Body of pancreas (tissue), 4 donors: Measurements from ENCODE around the gene UBE2E1. TPM values are rescaled to one million over a fixed set of nuclear protein-coding genes. Genes with fewer than 3 reads are reported as not detected.

Experiments
- ATAC-seq: fragments of 150-250 bp; one replicate; pipeline ENCODE4 v1.9.1; 2016
- DNase-seq, 4 donors: peaks; one replicate each; pipeline ENCODE4 v3.0.0-alpha.2; 2019
- H3K27ac ChIP-seq, 4 donors: fragments of 200-600 bp; sonication (generic); 1 replicate in 3 of 4; 2 replicates in 1 of 4; pipeline versions ENCODE4 v1.5.1 to v1.6.1; 2016 to 2019; ENCODE audit warnings: mild to moderate bottlenecking in 1 of 4, mixed read lengths in 1 of 4, moderate library complexity in 1 of 4
- H3K27me3 ChIP-seq, 2 donors: fragments of 200-600 bp; sonication (generic); one replicate each; pipeline ENCODE4 v1.6.0; 2016; ENCODE audit warnings: mild to moderate bottlenecking in 1 of 2
- H3K36me3 ChIP-seq, 2 donors: fragments of 200-600 bp; sonication (generic); replicated peaks in 1 of 2; 2 replicates each; pipeline ENCODE4 v1.5.1; 2016; ENCODE audit warnings: low read depth in 2 of 2; ENCODE audit not compliant: insufficient read depth in 1 of 2
- H3K4me1 ChIP-seq: fragments of 200-600 bp; sonication (generic); one replicate; pipeline ENCODE4 v1.6.0; 2016
- H3K4me3 ChIP-seq, 2 donors: fragments of 200-600 bp; sonication (generic); 1 replicate in 1 of 2; 2 replicates in 1 of 2; pipeline ENCODE4 v1.5.1; 2016 to 2019
- H3K9me3 ChIP-seq, 3 donors: fragments of 200-600 bp; sonication (generic); 1 replicate in 2 of 3; 2 replicates in 1 of 3; pipeline ENCODE4 v1.5.1; 2016
- CTCF ChIP-seq, 7 experiments: fragments of 450-650 bp in 4 of 7; fragments of 200-600 bp in 3 of 7; sonication (generic) in 3 of 7; IDR thresholded peaks; one replicate each; pipeline ENCODE4 v1.5.1; 2016 to 2019; ENCODE audit warnings: antibody characterized with exemption in 7 of 7
- POLR2A ChIP-seq, 3 donors: fragments of 450-650 bp; IDR thresholded peaks; one replicate each; pipeline ENCODE4 v1.6.1; 2016; ENCODE audit warnings: antibody characterized with exemption in 3 of 3, mild to moderate bottlenecking in 2 of 3
- WGBS, 2 donors: methylation state at CpG; one replicate each; pipeline ENCODE4 v1.1.5; 2017; 5-methylcytosine and 5-hydroxymethylcytosine counted together
- intact Hi-C: fragments of 100-400 bp; cut with DNase I; formaldehyde crosslinking; loops from one replicate; pipeline ENCODE4 v1.15.1; 2023
- total RNA-seq, 2 donors: library from RNA; depleted of rRNA; stranded (reverse); fragments of >200 nt; gene quantifications; one replicate each; pipeline ENCODE4 v1.1.0, GENCODE V29; 2016

UBE2E1 gene
- total RNA-seq, 2 donors from 2014 or later: 21.1 to 30.9 TPM

GRCh38 chr3:23809840-23810342, 4.1 kb downstream of the UBE2E1 start:
- Histone ChIP-seq H3K9me3 (no peaks in the 10 kb centered on the region), H3K4me1 (peaks cover 23% of the 10 kb centered on the region), H3K4me3 (peak overlapping the region in 1 of 2 donors; percentile 8), H3K36me3 (no peaks in the 10 kb centered on the region), H3K27me3 (no peaks in the 10 kb centered on the region), H3K27ac (peak overlapping the region; percentile 74 to 85 (median 80))
- no peak for ATAC-seq
- intact Hi-C loops: no loop called here
- 59 to 75% methylated on average over 13 of the region's 13 CpGs for WGBS, 2 donors
- DNase-seq: no peak
- TF ChIP-seq POLR2A (IDR thresholded peaks at IDR 0.05): no peak
- TF ChIP-seq CTCF (IDR thresholded peaks at IDR 0.05): no peak

DNA sequence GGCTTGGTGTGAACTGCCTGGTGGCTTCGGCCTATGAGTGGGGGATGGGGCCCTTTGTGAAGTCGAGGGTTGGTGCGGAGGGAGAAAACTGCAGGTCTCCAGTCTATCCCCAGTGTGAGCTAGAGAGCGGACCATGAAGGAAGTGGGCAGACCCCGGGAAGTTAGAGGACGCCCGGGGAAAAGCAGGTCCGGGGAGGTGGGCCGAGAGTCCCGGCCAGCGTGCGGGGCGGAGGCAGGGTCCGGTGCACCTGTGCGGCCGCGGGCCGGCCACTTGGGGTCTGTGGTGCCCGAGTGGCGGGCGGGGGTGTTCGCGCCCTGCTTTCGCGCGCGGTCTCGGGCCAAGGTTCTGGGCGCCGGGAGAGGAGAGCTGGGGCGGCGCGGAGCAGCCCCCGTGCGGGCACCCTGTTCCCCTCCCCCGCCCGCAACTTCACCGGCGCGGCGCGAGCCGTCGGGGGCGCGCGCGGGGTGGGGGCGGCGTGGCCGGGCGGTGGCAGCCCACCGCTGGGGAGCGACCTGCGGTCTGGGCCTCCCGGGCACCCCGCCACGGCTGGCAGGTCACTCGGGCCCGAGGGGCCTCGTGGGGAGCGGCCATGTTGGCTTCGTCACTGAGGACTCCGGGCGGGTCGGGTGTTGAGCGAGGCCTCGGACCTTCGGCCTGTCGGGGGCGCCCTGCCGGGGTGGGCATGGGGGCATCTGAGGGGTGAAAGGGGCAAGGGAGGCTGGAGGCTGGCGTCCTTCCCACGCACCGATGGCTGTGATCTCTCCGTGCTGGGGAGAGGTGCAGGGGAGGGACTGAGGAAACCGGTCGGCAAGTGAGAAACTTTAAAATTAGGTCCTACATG, 4.8 kb downstream of the UBE2E1 start:
- TF ChIP-seq POLR2A (IDR thresholded peaks at IDR 0.05) (peak in 2 of 3 donors; percentile 32 to 35), CTCF (IDR thresholded peaks at IDR 0.05) (peak in 1 of 7 experiments; percentile 2)
- Histone ChIP-seq H3K4me1 (peaks cover 23% of the 10 kb centered on the region), H3K4me3 (peak overlapping the region; percentile 8 to 57), H3K27ac (peak overlapping the region; percentile 74 to 85 (median 80)), H3K9me3 (no peaks in the 10 kb centered on the region), H3K27me3 (no peaks in the 10 kb centered on the region), H3K36me3 (no peaks in the 10 kb centered on the region)
- WGBS, 2 donors: 2% methylated on average over 33 to 53 of the region's 78 CpGs
- ATAC-seq: peak; percentile 60
- intact Hi-C loops: no loop called here
- DNase-seq: peak; percentile 43 to 63 (median 53)

DNA sequence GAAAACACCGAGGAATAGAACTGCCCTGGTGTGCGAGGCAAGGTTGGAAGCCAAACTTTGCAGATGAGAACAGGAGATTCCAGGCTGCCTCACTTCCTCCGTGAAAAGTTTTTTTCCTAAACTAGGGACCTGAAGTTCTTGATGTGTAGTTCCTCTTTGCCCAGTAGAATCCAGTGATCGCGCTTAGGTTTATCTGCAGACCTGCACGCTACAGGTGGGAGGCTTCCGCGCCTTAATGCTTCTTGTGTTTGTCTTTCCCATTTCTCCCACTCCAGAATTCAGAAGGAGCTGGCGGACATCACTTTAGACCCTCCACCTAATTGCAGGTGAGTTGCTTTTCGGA, 5.4 kb downstream of the UBE2E1 start:
- 21 to 27% methylated on average over 10 of the region's 10 CpGs for WGBS, 2 donors
- intact Hi-C loops: no loop called here
- ATAC-seq: peak; percentile 4

GRCh38 chr3:23811919-23812318, 6.2 kb downstream of the UBE2E1 start:
- no peak for ATAC-seq
- peaks cover 23% of the 10 kb centered on the region for H3K4me1 ChIP-seq
- no peak overlapping the region for H3K27ac ChIP-seq
- TF ChIP-seq POLR2A (IDR thresholded peaks at IDR 0.05): no peak
- no peak for TF ChIP-seq CTCF (IDR thresholded peaks at IDR 0.05)
- intact Hi-C loops: no loop called here
- DNase-seq: no peak
- H3K36me3 ChIP-seq: no peaks in the 10 kb centered on the region
- no peaks in the 10 kb centered on the region for H3K9me3 ChIP-seq
- no peak overlapping the region for H3K4me3 ChIP-seq
- no peaks in the 10 kb centered on the region for H3K27me3 ChIP-seq

More for the DNA sequence above, 5.4 kb downstream of the UBE2E1 start:
- TF ChIP-seq CTCF (IDR thresholded peaks at IDR 0.05): no peak
- TF ChIP-seq POLR2A (IDR thresholded peaks at IDR 0.05): no peak
- H3K4me1 ChIP-seq: peaks cover 23% of the 10 kb centered on the region
- no peaks in the 10 kb centered on the region for H3K9me3 ChIP-seq
- H3K27me3 ChIP-seq: no peaks in the 10 kb centered on the region
- H3K36me3 ChIP-seq: no peaks in the 10 kb centered on the region
- H3K4me3 ChIP-seq: peak overlapping the region; percentile 8 to 57
- peak overlapping the region in 3 of 4 donors; percentile 74 to 85 (median 82) for H3K27ac ChIP-seq
- peak in 3 of 4 donors; percentile 14 to 32 (median 16) for DNase-seq
